NOMO-1 treated with dmso at 0.1 percent for 144 hours (cell line): ENCODE measurements around the gene GDF15.

ENCODE experiments used
- DNase-seq: peaks from one replicate; lab custom pipeline; 2025; ENCODE audit not compliant: unreplicated experiment; lab: John Stamatoyannopoulos, UW

The GDF15 gene

DNA sequence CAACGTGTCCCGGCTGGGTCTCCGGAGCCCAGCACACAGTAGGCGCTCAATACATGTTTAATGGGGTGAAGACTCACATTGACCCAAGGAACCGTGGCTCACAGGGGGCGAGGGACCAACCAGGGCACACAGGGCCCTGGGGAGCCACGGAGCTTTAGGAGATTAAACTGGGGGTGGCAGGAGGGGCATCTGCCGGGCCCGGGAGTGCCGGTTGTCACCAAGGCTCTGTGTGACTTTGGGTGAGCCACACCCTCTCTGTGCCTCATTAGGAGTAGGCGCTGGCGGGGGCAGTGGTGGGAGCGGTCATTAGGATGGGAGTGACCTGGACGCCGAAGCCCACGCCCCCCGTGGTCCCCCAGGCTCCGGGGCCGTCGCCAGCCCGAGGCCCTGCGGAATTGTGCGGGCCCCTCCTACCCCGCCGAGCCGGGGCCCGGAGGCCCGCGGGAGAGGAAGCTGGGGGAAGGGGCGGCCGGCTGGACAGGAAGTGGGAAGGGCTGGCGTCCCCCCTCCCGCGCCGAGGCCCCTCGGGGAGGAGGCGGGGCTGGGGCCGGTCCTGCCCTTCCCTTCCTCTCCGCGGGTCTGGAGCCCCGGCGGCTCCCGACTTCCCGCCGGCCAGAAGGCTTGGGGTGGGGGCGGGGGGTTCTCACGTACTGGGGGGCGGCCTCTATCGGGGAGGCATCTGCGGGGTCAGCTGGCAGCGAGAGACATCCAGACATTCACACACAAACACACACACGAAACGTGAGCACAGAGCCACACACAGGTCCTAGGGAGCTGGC, 31.5 kb downstream of the GDF15 start:
- DNase-seq = peak; percentile 87

DNA sequence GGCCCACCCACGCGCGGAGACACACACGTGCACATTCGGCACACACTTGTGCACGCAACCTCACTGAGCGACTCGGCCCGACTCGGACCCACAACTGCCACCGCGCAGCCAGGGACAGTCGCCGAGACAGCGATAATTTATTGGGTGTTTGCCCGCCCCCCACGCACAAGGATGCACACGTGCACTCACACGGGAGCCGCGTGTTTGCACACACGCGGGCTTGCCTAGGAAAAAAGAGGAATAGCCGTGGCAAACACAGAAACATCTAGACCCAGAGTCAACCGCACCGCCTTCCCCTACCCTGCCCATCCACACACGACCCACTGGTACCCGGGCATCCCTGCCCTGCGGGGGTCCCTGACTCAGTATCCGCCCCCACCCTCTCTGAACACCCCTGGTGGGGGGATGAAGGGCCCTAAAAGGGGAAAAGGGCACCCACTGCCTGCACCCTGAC, 32.1 kb downstream of the GDF15 start:
- no peak for DNase-seq

DNA sequence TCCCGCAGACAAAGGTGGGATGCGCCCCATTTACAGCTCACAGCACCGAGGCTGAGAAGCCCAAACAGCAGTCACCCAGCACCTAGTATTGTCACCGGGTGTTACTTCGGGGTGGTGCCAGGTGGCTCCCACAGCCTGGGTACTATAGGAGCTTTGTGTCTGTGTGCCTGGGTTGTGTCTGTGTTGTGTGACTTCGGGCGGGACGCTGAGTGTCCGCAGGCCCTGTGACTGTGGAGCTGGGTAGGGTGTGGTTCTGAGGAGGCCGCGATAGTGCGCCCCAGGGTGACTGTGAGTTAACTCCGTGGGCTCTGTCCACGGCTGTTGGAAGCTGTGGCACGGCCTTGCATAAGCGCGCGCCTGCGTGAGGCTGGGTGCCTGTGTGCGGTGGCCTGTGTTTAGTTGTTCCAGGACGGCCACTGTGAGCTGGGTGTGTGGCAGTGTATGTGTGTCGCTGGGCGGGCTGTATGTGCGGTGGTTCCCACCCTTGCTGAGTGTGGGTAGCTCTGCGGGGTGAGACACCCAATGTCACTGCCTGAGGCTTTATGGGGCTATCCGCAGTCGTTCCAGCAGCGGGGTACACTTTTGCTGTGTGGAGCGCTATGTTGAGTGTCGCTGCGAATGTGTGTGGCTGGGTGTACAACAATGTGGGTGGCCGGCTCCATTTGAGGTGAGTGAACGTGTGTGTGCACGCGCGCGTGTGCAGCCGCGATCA, 32.7 kb downstream of the GDF15 start:
- no peak for DNase-seq

DNA sequence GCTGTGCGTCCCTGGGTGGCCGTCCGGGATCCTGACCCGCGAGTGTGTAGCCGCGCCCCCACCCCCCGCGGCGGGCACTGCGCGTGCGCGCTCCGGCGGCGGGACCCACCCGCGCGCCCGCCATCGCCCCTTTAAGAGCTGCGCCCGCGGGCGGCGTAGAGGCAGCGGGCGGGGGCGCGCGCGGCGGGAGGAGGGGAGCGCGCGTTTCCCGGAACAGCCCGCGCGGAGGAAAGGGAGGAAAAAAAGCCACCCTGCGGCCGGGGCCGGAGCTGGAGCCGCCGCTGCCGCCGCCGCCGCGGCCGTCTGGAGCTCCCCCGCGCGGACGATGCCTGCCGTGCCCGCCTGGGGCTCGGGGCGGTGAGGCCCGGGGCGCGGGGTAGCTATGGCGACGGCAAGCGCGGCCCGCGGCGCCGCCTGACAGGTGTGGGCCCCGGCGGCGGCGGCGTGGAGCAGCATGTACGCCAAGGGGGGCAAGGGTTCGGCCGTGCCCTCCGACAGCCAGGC, 33.3 kb downstream of the GDF15 start, which contains the start of gene SSBP4:
Gene SSBP4 (plus strand): TSS at position 204 of the 504 bp plus-strand sequence. CDS start 251 bp downstream, at position 455.
- DNase-seq = peak; percentile 78

DNA sequence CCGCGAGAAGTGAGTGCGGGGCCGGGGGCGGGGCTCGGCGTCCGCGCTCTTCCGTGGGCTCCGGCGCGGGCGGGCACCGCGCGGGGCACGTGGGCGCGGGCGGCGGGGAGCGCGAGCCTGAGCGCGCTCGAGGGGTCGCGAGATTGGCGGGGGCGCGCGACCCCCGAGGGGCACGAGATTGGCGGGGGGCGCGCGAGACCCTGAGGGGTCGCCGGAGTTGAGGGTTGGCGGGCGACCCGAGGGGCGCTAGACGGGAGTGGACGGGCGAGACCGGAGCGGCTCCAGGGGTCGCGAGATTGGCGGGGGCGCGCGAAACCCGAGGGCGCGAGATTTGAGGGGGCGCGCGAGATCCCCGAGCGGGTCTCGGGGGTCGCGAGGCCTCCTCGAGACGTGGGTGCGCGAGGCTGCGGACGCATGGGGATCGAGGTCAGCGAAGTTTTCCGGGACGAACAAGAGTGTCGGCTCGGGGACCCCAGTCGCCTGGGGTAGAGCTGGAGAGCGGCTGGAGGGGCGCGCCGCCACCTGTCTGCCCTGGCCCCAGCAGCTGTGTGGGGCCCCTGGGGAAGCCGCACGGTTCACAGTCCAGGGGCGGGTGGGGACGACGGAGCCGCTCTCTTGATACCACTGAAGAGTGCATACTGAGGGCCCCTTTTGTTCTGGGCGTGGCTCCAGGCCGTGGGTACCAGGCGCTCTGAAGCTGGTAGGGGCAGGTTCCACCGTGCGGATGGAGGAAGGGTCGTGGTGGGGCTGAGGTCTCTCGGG, 33.9 kb downstream of the GDF15 start:
- DNase-seq = no peak

DNA sequence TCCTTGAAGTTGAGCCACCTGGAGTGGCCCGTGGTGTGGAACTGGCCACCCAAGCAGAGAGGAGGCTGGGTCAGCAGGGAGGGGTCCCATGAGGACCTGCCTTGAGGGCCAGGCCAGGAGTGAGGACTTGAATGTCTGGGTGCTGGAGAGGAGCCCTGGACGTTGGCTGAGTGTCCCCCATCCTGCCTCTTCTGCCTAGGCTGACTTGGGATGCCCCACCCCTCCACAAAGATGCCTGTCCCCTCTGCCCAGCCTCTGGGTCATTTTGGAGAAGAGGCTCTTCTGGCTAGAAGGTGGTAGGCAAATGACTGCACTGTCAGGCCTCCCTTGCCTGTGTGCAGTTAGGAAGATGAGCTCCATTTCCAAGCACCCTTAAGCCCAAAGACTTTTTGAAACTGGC, 35.0 kb downstream of the GDF15 start:
- DNase-seq = no peak

DNA sequence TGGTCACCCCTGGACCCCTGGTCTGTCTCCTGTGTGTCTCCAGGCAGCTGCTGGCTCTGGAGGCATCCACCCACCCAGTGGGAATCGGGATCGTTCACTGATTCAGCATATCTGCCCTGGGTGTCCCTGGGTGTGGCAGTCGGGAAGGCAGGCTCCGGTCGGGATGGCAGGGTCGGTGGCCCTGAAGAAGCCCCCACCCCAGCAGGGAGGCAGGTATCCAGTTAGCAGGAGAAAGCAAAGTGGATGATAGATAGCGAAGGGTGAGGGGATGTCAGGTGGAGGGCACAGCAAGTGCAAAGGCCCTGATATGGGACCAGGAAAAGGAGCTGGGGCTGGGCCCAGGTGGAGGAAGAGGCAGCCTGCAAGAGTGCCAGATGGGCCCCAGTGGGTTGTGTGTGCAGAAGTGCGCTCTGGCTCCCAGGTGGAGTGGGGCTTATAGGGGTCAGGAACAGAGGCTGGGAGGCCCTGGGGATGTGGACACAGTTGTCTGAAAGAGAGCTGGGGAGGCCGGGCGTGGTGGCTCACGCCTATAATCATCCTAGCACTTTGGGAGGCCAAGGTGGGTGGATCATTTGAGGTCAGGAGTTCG, 35.5 kb downstream of the GDF15 start:
- DNase-seq = no peak

DNA sequence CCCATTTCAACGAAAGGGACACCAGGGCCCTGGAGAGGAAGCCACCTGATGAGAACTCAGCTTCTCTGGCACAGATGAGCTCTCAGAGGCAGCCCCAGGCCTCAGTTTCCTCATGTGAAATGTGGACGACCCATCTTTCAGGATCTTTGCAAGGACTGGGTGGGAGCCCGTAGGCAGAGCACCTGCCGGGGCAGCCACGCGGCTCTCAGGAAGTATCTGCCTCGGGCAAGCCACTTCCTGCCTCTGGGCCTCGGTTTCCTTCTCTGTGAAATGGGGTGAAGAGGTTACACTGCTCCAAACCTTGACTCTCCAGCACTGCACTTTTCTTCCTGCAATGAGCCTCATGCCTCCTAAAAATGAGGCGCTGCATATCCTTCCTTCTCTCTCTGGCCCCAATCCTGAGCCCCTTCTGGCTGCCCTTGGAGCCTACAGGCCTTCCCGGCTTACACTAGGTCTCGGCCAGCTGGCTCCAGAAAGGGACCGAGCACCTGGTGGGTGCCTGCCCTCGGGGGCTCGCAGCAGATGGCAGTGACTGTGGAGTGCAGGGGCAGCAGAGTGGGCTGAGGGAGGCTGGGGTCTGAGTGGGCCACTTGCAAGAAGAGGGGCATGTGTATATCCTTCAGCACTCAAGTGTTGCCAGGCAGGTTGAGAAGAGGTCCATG, 36.7 kb downstream of the GDF15 start:
- DNase-seq = no peak

DNA sequence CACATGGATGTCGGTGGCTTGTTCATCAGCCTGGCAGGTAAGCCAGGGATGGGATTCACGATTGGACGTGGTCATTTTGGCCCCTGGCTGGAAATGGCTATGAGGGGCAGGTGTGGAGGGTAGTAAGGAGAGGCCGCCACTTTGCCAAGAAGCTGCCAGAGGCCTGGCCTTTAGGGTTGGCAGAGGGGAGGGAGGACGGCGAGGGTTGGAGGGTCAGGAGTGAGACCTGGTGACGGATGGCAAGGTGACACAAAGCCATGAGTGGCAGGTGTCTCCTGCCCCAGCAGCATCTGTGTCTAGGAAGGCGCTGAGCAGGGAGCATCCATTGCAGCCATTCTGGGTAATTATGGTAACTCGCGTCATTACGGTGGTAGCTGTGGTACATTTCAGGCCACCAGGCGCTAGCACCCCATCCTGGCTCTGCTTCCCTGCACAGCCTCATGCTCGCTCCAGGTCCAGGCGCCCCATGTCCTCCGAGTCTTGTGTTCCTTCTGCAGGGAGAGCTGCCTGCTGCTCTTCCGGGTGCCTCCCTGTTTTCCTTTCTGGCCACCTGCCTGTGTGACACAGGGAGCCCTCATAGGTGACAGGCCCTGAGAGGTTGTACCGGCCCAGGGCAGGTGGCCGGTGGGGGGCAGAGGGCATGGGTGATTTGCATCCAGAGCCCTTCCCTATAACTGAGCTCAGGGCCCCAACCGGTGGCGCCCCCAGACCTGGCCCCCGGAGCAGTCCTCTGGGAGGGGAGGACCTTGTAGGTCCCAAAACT, 37.5 kb downstream of the GDF15 start:
- DNase-seq = no peak

DNA sequence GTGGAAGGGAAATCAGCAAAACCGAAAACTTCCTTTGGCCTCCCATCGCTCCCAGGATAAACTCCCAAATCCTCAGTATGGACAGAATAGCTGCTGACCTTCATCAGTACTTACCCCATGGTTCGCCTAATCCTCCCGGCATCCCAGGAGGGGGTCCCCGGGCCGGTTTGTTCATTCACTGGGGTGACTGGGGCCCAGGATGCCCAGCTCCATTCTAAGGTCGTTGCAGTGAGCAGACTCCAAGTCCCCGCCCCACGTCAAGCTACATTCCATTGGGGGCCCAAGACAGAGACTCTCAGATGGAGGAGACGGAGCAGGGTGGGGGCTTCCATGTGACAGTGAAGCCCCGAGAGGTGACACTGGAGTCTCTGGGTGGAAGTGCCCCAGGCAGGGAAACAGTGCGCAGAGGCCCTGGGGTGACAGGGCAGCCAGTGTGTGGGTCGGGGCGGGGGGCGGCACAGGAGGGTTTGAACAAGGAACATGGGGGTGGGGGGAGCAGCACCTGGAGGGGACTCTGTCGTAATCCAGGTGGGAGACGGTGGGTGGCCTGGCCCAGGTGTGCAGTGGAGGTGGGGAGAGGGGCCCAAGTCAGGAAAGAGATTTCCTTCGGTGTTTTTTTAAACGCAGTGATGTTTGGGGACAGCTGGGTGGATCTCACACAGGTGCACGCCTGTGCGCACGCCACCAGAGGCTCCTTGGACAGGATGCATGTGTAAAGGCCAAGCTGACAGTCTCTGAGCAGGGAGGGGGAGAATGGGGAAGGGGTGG, 38.3 kb downstream of the GDF15 start:
- no peak for DNase-seq

DNA sequence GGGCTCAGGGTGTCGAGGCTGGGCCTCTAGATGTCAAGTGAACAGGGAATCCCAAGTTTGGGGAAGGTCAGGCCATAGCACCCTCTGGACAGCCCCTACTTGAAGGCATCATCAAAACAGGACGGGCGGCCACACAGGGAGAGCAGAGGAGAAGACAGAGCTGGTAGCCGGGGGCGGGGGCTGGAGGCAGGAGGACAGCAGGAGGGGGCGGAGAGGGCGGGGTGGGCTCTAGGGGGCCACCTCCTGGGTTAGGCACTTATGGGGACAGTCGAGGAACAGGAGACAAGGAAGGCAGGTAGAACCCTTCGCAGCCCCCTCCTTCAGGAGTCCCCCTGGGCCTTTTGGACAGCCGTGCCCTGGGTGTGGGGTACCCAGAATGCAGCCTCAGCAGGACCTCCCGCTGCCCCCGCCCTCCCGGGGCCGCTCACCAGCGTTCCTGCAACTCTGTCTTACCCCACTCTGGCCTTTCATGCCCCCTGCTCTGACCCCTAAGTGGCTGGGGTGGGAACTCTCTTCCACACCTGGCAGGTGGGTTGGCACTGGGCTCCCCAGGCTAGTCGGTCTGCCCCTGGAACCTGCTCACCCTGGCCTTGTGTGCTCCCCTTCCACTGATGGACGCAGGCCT, 39.0 kb downstream of the GDF15 start:
- no peak for DNase-seq

DNA sequence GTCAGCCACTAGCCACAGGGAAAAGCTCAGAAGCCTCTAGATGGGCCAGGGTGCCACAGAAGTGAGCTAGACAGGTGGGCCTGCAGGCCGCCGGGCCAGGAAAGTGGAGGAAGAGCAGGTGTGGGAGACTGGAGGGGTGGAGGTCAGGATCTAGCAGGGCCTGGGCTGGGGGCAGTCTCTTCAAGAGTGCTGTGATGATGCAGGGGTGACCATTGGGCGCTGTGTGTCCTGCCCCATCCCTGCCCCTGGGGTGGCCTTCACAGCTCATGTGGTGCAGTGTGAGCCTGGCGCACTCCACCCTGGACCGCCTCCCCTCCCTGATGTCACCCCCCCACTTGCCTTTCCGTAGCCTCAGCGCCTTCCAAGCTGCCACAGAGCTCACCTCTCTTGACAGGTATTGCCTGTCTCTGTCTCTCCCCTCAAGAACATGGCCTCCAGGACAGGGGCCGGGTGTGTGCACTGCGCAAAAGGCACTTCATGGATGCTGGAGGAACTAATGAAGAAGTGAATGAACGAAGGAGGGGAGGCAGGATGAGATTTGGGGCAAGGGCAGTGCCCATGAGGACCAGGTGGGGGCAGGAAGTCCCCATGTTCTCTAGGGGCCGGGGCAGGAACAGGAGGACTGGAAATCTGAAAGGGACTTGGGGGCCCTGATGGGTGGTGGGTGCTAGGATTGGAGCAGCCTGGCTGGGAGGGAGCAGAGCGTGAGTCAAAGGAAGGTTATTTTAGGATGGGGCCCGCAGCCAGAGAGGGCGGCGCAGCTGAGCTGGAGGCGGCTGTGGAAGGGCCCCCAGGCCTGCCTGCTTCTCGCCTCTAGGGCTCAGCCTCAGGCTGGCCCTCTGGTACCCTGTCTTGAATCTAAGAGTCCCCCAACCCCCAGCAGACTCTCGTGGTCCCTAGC, 39.8 kb downstream of the GDF15 start:
- no peak for DNase-seq

DNA sequence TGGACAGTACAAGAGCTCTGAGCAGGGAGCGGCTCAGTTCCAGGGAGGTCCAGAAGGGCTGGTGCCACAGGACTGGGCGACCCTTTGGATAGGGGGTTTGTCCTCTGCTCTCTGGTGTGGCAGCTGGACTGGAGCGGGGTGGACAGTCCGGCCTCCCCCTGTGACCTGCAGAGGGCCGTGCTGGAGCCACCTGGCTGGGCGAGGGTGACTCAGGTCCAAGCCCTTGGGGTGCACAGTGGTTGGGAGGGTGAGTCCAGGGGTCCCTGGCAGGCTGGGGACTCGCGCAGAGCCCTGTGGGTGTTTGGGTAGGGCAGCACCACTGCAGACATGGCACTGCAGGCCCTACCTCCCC, 40.4 kb downstream of the GDF15 start:
- DNase-seq = no peak

DNA sequence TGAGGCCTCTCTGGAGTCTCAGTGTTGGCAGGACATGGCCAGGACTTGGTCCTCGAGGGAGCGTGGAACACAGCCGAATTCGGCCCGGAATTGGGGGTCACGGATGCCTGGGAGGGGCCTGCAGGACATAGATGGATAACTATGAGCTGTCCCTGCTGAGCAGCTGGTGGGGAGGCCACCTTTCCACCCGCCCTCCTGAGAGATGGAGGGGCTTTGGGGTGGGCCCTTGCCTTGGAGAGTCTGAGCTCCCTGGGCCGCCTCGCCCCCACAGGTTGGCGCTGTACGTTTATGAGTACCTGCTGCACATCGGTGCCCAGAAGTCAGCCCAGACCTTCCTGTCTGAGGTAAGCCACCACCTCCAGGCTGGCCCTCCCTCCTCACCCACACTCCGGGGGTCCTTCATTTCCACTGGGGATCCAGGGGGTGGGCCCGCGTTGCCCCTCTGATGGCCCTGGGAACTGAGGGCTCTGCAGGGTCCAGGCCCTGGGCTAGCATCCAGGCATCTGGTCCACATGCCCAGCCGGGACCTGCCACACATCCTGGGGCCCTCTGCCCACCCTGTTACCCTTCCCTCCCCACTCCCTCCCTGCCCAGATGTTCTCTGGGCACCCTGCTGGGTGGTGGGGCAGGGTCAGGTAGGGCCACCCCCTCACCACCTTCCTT, 41.3 kb downstream of the GDF15 start:
- DNase-seq = no peak

DNA sequence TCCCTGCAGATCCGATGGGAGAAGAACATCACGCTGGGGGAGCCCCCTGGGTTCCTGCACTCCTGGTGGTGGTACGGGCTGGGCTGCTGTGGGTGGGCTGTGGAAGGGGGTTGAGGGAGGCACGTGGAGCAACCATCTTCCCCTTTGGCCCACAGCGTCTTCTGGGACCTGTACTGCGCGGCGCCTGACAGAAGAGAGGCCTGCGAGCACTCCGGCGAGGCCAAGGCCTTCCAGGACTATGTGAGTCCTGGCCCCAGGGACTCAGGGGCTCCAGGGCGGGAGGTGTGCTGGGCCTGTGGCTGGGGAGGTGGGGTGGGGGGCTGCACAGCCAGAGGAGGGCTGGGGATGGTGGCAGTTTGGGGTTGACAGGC, 41.8 kb downstream of the GDF15 start:
- DNase-seq = no peak

DNA sequence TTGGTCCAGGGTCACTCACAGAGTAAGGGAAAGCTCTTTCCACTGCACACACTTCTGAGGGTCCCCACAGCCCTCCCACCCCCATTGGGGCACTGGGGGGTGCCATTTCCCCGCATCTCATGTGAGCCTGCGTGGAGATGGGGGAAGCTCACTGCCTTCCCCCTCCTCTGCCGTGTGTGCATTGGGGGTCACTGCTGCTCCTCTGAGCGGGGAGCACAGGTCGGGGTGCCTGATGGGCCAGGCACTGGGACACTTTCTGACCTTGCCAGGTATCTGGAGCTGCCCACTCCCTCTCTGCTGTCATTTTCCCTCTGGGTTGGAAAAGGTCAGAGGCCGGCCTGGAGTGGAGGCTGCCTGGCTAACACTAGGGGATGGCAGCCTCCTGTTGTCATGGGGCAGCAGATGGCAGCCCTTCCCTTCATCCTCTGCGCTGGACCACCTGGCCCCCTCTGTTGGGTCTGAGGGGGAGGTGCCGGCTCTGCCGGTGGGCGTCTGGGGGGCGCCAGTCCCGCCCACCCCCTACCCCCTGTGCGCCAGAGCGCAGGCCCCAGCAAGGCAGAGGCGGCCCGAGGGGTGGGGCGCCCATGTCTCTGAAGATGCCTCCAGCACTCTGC, 42.3 kb downstream of the GDF15 start:
- no peak for DNase-seq
